GDM1 (cell line): ENCODE data around the gene DCAF6.

Experiments used
- DNase-seq: peaks from one replicate; lab custom pipeline; 2025; lab: John Stamatoyannopoulos, UW

Gene DCAF6

DNA sequence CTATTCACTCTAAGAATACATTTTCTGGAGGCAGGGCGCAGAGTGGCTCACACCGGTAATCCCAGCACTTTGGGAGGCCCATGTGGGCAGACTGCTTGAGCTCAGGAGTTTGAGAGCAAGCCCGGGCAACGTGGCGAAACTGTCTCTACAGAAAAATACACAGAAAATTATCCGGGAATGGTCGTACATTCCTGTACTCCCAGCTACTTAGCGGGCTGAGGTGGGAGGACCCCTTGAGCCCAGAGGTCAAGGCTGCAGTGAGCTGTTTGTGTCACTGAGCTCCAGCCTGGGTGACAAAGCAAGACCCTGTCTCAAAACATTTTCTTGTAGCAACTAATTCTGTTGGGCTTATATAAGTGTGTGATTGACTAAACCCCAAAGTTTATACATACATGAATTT lies 169.8 kb downstream of the DCAF6 start:
- no peak for DNase-seq

DNA sequence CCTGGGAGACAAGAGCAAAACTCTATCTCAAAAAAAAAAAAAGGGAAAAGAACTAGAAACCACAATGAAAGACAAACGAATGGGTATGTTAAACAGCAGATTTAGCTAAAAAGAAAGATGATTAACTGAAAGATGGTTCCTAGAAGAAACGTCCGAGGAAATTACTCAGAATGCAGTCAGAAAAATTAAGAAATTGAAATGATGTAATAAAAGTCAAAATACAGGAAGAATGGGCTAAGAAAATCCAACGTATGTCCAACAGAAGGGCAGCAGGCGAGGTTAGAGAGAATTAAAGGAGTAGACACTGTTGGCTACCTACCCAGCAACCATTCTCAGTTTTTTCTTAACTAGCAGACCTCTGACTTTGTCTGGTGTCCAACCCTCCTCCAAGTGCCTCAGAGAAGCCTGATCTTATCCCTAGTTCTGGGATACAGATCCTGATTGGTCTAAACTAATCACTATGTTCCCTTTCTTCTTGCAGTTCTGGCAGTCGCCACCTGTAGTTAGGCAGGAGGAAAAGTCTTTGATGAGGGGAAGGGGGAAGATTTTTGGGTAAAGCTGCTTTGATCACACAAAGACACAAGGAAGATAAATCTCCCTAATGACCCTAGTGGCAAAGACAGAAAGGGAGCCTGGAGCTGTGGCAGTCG lies 174.5 kb downstream of the DCAF6 start:
- DNase-seq = no peak

DNA sequence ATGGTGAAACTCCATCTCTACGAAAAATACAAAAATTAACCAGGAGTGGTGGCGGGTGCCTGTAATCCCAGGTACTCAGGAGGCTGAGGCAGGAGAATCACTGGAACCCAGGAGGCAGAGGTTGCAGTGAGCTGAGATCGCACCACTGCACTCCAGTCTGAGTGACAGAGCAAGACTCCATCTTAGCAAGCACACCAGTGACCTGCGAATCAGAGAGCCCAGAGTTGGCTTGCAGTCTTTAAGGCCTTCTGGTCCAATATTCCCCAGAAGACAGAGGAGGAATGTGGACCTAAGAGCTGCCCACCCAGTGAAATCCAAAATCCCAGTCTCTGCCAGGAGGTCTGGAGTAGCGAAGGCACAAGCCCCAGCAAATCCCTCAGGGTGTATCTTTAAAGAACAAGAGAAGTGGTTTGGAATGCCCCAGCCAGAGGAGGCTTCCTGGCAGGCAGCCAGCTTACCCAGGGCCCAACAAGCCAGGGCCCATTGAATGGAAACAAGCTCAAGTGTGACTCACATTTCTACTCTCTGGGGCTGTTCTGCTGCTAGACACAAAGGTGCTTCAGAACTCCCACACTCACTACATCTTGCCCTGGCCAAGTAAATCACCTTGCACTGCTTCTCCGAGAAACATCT lies 176.3 kb downstream of the DCAF6 start:
- no peak for DNase-seq

GRCh38 chr1:168114845-168115244 lies 178.4 kb downstream of the DCAF6 start:
- DNase-seq = no peak

GRCh38 chr1:168116327-168116799 lies 179.9 kb downstream of the DCAF6 start:
- no peak for DNase-seq

DNA sequence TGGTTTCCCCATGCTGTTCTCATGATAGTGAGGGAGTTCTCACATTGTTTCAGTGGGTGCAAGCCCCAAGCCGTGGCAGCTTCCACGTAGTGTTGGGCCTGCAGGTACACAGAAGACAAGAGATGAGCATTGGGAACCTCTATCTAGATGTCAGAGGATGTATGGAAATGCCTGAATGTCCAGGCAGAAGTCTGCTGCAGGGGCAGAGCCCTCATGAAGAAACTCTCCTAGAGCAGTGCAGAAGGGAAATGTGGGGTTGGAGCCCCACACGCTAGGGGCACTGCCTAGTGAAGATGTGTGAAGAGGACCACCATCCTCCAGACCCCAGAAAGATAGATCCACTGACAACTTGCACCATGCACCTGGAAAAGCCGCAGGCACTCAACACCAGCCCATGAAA lies 183.3 kb downstream of the DCAF6 start:
- no peak for DNase-seq

GRCh38 chr1:168121401-168122011 lies 185.0 kb downstream of the DCAF6 start:
- DNase-seq = no peak

- no peak for DNase-seq
These were observed 188.6 kb downstream of the DCAF6 start for GRCh38 chr1:168125051-168125450.
